A673 (cell line): ENCODE measurements around the gene PPCDC.

Experiments used
- CTCF ChIP-seq: fragments of 300-800, 200-600 bp; sonication (generic); conservative IDR thresholded peaks from 2 replicates; pipeline ENCODE4 v1.5.1; 2017; ENCODE audit warnings: low read depth, mild to moderate bottlenecking, antibody characterized with exemption, low read length, moderate library complexity, mixed read lengths
- EZH2 ChIP-seq: fragments of 200-600 bp; sonication (generic); IDR thresholded peaks from 2 replicates; pipeline ENCODE4 v1.6.1; 2017; ENCODE audit warnings: borderline replicate concordance, low read depth, mild to moderate bottlenecking, mixed read lengths, antibody characterized with exemption, low read length; ENCODE audit not compliant: poor library complexity, severe bottlenecking

GRCh38 chr15:75034615-75035014 lies 11.2 kb downstream of the PPCDC start:
- TF ChIP-seq CTCF (no peak), EZH2 (no peak)
